GM19351 (cell line): ENCODE measurements around the gene SNRNP40.

Experiments used
- ATAC-seq: cut with Tn5 transposase; IDR thresholded peaks from one replicate; pipeline ENCODE4 v1.9.1; 2021; ENCODE audit warnings: mild to moderate bottlenecking, moderate library complexity; ENCODE audit not compliant: unreplicated experiment

The SNRNP40 gene

GRCh38 chr1:31234123-31234708 lies 62.4 kb downstream of the SNRNP40 start:
- ATAC-seq = no peak

GRCh38 chr1:31232689-31233088 lies 63.9 kb downstream of the SNRNP40 start:
- ATAC-seq = no peak

- ATAC-seq = no peak
These were observed 64.8 kb downstream of the SNRNP40 start for GRCh38 chr1:31231802-31232201.

GRCh38 chr1:31230378-31230777 lies 66.2 kb downstream of the SNRNP40 start:
- no peak for ATAC-seq

- no peak for ATAC-seq
These were observed 67.6 kb downstream of the SNRNP40 start for GRCh38 chr1:31228986-31229385.

- ATAC-seq = no peak
These were observed 68.6 kb downstream of the SNRNP40 start for GRCh38 chr1:31227891-31228568.

DNA sequence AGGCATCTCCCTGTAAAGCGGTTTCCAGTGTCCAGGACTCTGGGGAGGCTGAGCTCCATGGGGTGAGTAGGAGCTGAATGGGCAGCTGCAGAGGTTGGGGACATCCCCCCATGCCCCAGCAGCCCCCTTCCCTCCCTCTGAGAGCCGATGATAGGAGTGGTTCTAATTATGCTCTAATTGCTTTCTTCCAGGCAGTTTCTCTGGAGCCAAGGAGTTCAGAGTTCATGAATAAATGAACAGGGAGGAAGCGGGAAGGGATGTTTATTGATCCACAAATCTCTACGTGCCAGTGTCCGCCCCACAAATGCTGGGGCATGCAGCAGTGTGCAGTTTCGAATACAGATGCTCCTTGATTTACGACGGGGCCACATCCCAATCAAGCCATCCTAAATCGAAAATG lies 72.5 kb downstream of the SNRNP40 start:
- no peak for ATAC-seq

- no peak for ATAC-seq
These were observed 74.4 kb downstream of the SNRNP40 start for GRCh38 chr1:31222176-31222575.

GRCh38 chr1:31221072-31221471 lies 75.5 kb downstream of the SNRNP40 start:
- ATAC-seq = no peak

- ATAC-seq = no peak
These were observed 77.1 kb downstream of the SNRNP40 start for GRCh38 chr1:31219489-31219888.

- no peak for ATAC-seq
These were observed 77.9 kb downstream of the SNRNP40 start for GRCh38 chr1:31218705-31219104.

DNA sequence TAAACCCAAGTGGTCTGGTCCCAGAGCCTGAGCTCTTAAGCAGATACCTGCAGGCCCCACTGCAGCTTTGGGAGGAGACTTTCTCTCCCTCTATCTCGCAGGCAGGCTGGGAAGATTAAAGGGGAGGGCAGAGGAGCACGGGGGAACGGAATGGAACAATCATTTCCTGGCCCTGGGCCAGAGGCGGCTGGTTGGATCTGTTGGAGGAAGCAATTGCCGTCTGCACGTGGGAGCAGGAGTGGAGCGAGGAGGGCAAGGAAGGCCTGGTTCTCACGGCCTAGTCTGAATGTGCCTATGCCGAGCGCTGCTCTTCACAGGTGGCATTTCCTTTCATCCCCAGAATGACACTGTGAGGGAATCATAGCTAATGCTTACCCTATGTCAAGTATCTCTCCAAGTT lies 80.6 kb downstream of the SNRNP40 start:
- ATAC-seq = no peak

- no peak for ATAC-seq
These were observed 81.5 kb downstream of the SNRNP40 start for GRCh38 chr1:31215065-31215570.

- no peak for ATAC-seq
These were observed 82.1 kb downstream of the SNRNP40 start for GRCh38 chr1:31214316-31215064.
